GM13976 (cell line): ENCODE results near the gene MTUS2.
"Not testable (repeated sequence)": the region's sequence is repeated elsewhere in the genome, so short reads cannot be mapped to it uniquely, and the experiment has no call there.

ENCODE experiments used
- DNase-seq: peaks from one replicate; pipeline ENCODE4 v3.0.0; 2012; ENCODE audit warnings: low spot score
- in situ Hi-C: fragments of 300-500 bp; cut with MboI; formaldehyde crosslinking; loops from one replicate; pipeline ENCODE4 v1.12.0; 2022; ENCODE audit warnings: low sequenced_read_pairs, mixed read lengths, inconsistent platforms; ENCODE audit not compliant: unreplicated experiment
- TF ChIP-seq, protein P1 (sequence below): IDR thresholded peaks from 2 replicates; pipeline ENCODE4 v1.5.1; 2012; ENCODE audit warnings: borderline replicate concordance, mild to moderate bottlenecking; ENCODE audit not compliant: insufficient read depth; ENCODE audit errors: extremely low read depth, missing control alignments, control extremely low read depth

MTUS2 gene

DNA sequence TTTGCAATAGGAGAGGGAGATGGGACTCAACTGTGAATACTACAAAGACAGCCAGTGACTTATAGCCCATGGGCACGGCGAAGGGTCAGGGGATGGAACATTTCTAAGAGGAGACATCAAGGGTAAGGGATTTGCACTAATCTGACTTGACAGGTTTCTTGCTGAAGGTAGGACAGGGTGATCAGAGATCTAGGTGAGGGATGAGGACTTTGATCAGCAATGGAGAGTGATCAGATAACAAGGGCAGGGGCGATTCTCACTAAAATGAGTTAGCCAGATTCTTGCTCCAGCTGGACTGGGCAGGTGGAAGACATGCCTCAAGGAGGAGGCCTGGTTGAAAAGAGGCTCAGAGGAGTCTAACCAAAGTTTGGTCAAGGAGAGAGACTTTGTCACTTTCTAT is 566.1 kb downstream of the MTUS2 start:
- TF ChIP-seq, protein P1, sequence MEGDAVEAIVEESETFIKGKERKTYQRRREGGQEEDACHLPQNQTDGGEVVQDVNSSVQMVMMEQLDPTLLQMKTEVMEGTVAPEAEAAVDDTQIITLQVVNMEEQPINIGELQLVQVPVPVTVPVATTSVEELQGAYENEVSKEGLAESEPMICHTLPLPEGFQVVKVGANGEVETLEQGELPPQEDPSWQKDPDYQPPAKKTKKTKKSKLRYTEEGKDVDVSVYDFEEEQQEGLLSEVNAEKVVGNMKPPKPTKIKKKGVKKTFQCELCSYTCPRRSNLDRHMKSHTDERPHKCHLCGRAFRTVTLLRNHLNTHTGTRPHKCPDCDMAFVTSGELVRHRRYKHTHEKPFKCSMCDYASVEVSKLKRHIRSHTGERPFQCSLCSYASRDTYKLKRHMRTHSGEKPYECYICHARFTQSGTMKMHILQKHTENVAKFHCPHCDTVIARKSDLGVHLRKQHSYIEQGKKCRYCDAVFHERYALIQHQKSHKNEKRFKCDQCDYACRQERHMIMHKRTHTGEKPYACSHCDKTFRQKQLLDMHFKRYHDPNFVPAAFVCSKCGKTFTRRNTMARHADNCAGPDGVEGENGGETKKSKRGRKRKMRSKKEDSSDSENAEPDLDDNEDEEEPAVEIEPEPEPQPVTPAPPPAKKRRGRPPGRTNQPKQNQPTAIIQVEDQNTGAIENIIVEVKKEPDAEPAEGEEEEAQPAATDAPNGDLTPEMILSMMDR, result no peak
- in situ Hi-C loops, result no loop called here
- no peak for DNase-seq

DNA sequence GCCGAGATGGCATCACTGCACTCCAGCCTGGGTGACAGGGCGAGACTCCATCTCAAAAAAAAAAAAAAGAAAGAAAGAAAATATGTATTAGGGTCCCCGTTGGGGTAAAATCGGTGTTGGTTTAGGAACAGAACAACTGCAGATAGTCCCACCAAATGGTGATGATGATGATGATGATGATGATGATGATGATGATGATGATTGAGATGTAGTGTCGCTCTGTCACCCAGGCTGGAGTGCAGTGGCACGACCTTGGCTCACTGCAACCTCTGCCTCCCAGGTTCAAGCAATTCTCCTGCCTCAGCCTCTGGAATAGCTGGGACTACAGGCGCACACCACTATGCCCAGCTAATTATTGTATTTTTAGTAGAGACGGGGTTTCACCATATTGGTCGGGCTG is 570.5 kb downstream of the MTUS2 start:
- in situ Hi-C loops, DNase-seq: not testable (repeated sequence)

DNA sequence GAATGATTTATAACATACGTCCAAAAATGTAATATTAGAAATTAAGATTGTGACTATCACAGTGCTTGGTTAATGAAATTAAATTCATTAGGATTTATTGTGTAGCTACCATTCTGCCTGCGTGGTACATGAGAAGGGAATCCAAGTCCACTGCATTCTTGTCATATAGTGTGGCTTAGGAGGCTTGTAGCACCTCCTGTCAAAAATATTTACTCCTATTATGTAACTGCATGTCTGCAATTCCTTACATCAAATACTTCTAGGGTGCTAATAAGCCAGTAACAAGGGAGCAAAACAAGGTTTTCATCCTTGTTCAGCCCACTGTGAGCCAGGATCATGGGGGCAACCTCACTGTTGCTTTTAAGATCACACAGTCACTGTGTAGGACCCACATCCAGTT is 576.3 kb downstream of the MTUS2 start:
- in situ Hi-C loops, result no loop called here
- TF ChIP-seq, protein P1, result no peak

DNA sequence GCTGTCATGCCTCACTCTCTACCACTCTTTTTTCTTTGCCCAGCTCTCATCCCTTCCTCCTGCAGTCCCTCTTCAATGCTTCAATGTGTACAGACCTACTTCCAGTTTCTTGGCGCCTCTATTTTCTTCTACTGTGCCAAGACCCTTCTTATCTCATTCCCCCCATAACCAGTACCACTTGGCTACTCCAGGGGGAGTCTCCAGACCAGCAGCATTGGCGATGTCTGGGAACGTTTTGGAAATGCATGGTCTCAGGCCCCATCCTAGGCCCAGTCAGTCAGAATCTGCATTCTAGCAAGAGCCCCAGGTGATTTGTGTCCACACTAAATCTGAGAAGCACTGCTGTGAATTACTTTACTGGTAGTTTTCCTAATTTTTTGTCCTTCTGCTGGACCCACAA is 577.1 kb downstream of the MTUS2 start:
- in situ Hi-C loops, result no loop called here
- TF ChIP-seq, protein P1, result no peak
- no peak for DNase-seq

More for the DNA sequence above, 576.3 kb downstream of the MTUS2 start:
- no peak for DNase-seq

DNA sequence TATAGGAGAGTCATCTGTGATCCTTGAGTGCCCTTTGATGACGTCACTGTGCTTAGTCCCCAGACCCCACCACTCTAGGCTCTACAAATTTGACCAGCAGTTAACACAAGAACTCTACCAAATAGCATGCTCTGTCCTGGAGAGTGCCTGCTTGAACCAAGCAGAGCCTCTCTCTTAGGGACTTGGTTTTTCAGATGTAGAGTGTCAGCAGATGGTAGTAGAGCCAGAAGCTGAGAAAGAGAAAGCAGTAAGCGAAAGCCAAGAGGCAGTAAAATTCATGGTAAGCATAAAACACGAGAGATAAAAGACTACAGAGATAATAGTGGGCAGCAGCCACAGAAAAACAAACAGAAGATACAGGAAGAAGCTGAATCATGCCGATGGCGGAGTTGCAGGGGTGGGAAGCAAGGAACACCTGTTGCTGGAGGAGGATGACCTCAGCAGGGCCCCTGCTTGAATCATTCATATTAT is 582.1 kb downstream of the MTUS2 start:
- in situ Hi-C loops, result no loop called here
- no peak for DNase-seq
- TF ChIP-seq, protein P1, result no peak

DNA sequence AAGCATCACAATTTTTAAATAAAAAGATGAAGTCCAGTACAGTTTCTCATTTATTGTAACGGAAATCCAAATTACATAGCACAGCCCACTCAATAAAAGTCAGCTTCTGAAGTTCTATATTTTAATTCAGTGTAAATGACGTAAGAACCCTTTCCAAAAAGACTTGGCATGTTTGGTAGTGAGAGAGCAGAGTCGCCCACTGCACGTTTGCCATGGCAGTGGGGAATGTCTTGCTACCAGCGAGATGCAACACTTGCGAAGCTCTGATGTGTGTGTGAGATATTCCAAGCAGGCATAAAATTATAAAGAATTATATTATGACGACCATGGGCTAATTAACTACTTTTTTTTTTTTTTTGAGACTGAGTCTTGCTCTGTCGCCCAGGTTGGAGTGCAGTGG is 585.3 kb downstream of the MTUS2 start:
- in situ Hi-C loops, result no loop called here
- no peak for DNase-seq
- TF ChIP-seq, protein P1, result no peak

DNA sequence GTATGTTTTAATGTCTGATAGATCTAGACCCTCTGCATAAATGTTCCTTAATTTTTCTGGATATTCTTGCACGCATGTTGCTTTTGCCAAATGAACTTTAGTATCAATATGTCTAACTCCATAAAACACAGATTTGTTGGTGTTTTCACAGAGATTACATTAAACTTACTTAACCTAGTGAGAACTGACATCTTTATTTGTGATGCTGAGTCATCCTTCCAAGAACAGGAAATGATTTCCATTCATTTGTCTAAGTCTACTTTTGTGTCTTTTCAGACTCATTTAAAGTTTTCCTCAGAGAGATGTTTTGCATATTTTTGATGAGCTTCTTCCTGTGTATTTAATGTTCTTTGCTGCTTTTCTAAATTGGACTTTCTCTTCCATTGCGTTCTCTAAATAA is 591.3 kb downstream of the MTUS2 start:
- TF ChIP-seq, protein P1, result no peak
- in situ Hi-C loops, result no loop called here
- DNase-seq, result no peak
